GM12874 (cell line): ENCODE results near the gene REPIN1.

Source experiments
- CTCF ChIP-seq: IDR thresholded peaks from 2 replicates; pipeline ENCODE4 v1.5.1; 2011; ENCODE audit warnings: low read depth, mild to moderate bottlenecking, control low read depth, low read length, moderate library complexity; ENCODE audit not compliant: insufficient read depth

Gene REPIN1

GRCh38 chr7:150332852-150333635 lies 35.6 kb upstream of the REPIN1 start:
- no peak for TF ChIP-seq CTCF

- no peak for TF ChIP-seq CTCF
These were observed 35.0 kb upstream of the REPIN1 start for GRCh38 chr7:150333659-150334058.

- no peak for TF ChIP-seq CTCF
These were observed 34.5 kb upstream of the REPIN1 start for GRCh38 chr7:150334108-150334507.

- no peak for TF ChIP-seq CTCF
These were observed 33.4 kb upstream of the REPIN1 start for GRCh38 chr7:150335108-150335773.

- no peak for TF ChIP-seq CTCF
These were observed 32.9 kb upstream of the REPIN1 start for GRCh38 chr7:150335774-150336112.

GRCh38 chr7:150336746-150337145 lies 31.9 kb upstream of the REPIN1 start:
- no peak for TF ChIP-seq CTCF

- no peak for TF ChIP-seq CTCF
These were observed 31.4 kb upstream of the REPIN1 start for GRCh38 chr7:150337179-150337578.
